Adrenal gland (tissue), 5 donors: ENCODE results near the gene HEATR5A.

Source experiments
- CTCF ChIP-seq, 6 experiments: fragments of 450-650 bp in 4 of 6; fragments of 200-600 bp in 2 of 6; sonication (generic) in 1 of 6; IDR thresholded peaks; 1 replicate in 5 of 6; 2 replicates in 1 of 6; pipeline versions ENCODE4 v1.5.1 to v1.8.0; 2016 to 2021; ENCODE audit warnings: antibody characterized with exemption in 6 of 6, mild to moderate bottlenecking in 2 of 6, moderate library complexity in 1 of 6
- POLR2A ChIP-seq, 2 donors: fragments of 450-650 bp; IDR thresholded peaks; one replicate each; pipeline ENCODE4 v1.6.1; 2017; ENCODE audit warnings: antibody characterized with exemption in 2 of 2, mild to moderate bottlenecking in 2 of 2, moderate library complexity in 1 of 2
- donor health status: DM: no; HTN: no; CAD: no.

- TF ChIP-seq CTCF (IDR thresholded peaks at IDR 0.05) (no peak), POLR2A (IDR thresholded peaks at IDR 0.05) (no peak)
These were observed 17.4 kb downstream of the HEATR5A start for GRCh38 chr14:31402764-31403439.
